ENCODE data around the gene TFPI. TPM values are rescaled to one million over a fixed set of nuclear protein-coding genes. Genes with fewer than 3 reads are reported as not detected.

TFPI gene
- polyA plus RNA-seq, 2 of the 4 experiments (the other 2 are of a cell fraction), result 14.3 to 104 TPM

GRCh38 chr2:187504312-187504921 lies 49.8 kb downstream of the TFPI start:
- FAIRE-seq (no peak), ATAC-seq (no peak), DNase-seq (ENCODE audit: low read depth in 1 of 2, low spot score in 1 of 2) (no peak)
- H3K9me3 ChIP-seq, result peaks cover 18% of the 10 kb centered on the region; the same call in 2 of the 3 replicates
- peaks cover 49% of the 10 kb centered on the region for H3K4me1 ChIP-seq
- no peak for TF ChIP-seq MYC (IDR thresholded peaks at IDR 0.05; ENCODE audit: borderline replicate concordance, low read length)
- TF ChIP-seq GATA3 (IDR thresholded peaks at IDR 0.05; ENCODE audit: borderline replicate concordance), result peak; percentile 45; the same call in 1 of the 2 replicates
- H3K27ac ChIP-seq, result 0 out of 6 replicates have a peak overlapping the region, but pooled peaks have one; percentile 14 to 49
- POLR2A ChIA-PET, result no interaction called here
- CTCF ChIA-PET, result interaction anchor here (2.0 to 6.4 kb wide), 2 partner anchors 77 kb away, joined by 7 to 324 read pairs; no protein-coding TSS in a partner anchor
- no peak overlapping the region for H3K4me3 ChIP-seq
- 55% methylated on average over 6 of the region's 6 CpGs for WGBS (ENCODE audit: missing lambda C conversion rate)
- peak overlapping the region; percentile 18; the same call in 1 of the 3 replicates for H3K4me2 ChIP-seq

GRCh38 chr2:187503700-187504099 lies 50.5 kb downstream of the TFPI start:
- ATAC-seq (no peak), DNase-seq (ENCODE audit: low read depth in 1 of 2, low spot score in 1 of 2) (no peak), FAIRE-seq (no peak)
- peak overlapping the region in 1 of 2 experiments; percentile 64; a peak in 3 of 6 replicates for H3K27ac ChIP-seq
- H3K4me1 ChIP-seq, result peaks cover 52% of the 10 kb centered on the region
- ChIA-PET CTCF (interaction anchor here (6.4 kb wide), 1 partner anchor 77 kb away, joined by 324 read pairs; no protein-coding TSS in a partner anchor), POLR2A (interaction anchor here (0.6 kb wide), 1 partner anchor 1540 kb away, joined by 5 read pairs; no protein-coding TSS in a partner anchor)
- TF ChIP-seq FOSL2 (IDR thresholded peaks at IDR 0.05), result no peak
- TF ChIP-seq FOSL2 (CRISPR knock-in tag; IDR thresholded peaks at IDR 0.05), result peak; percentile 51
- no peak for TF ChIP-seq GATA3 (IDR thresholded peaks at IDR 0.05; ENCODE audit: borderline replicate concordance)
- no peak for TF ChIP-seq ATOH8 (CRISPR knock-in tag; IDR thresholded peaks at IDR 0.05; ENCODE audit: low read depth)
- H3K4me2 ChIP-seq, result no peak overlapping the region
- H3K9me3 ChIP-seq, result peaks cover 12% of the 10 kb centered on the region; the same call in 2 of the 3 replicates
- WGBS (ENCODE audit: missing lambda C conversion rate), result 46% methylated on average over 2 of the region's 2 CpGs
- no peak overlapping the region for H3K4me3 ChIP-seq

- peak in 1 of 2 experiments; percentile 21 for DNase-seq (ENCODE audit: low read depth in 1 of 2, low spot score in 1 of 2)
- TF ChIP-seq PHF8 (IDR thresholded peaks at IDR 0.05; ENCODE audit: borderline replicate concordance, low read depth), result no peak
- TF ChIP-seq RNF2 (IDR thresholded peaks at IDR 0.05; ENCODE audit: borderline replicate concordance, low read depth), result no peak
- TF ChIP-seq RCOR1 (IDR thresholded peaks at IDR 0.05; ENCODE audit: low read depth, low read length), result no peak
- Histone ChIP-seq H3K4me2 (peak overlapping the region; percentile 74), H3K4me1 (peaks cover 52% of the 10 kb centered on the region), H3K27ac (peak overlapping the region; percentile 74 to 75), H3K4me3 (no peak overlapping the region), H3K9me3 (peaks cover 7% of the 10 kb centered on the region; the same call in 1 of the 3 replicates)
- FAIRE-seq, result no peak
- WGBS (ENCODE audit: missing lambda C conversion rate), result 67% methylated on average over 2 of the region's 2 CpGs
- ChIA-PET CTCF (interaction anchor here (0.8 to 6.4 kb wide), 4 partner anchors 24 to 79 kb away, joined by 3 to 324 read pairs (median 4); no protein-coding TSS in a partner anchor), POLR2A (interaction anchor here (1.0 kb wide), 1 partner anchor 24 kb away, joined by 3 read pairs; no protein-coding TSS in a partner anchor)
- no peak for ATAC-seq
Observed at GRCh38 chr2:187502467-187502866, 51.8 kb downstream of the TFPI start.

GRCh38 chr2:187500585-187501359 lies 53.5 kb downstream of the TFPI start:
- Histone ChIP-seq H3K4me1 (peaks cover 52% of the 10 kb centered on the region), H3K9me3 (no peaks in the 10 kb centered on the region), H3K27ac (peak overlapping the region; percentile 75 to 87), H3K4me2 (peak overlapping the region; percentile 74), H3K4me3 (no peak overlapping the region)
- FAIRE-seq (no peak), ATAC-seq (peak; percentile 92 to 96), DNase-seq (ENCODE audit: low read depth in 1 of 2, low spot score in 1 of 2) (peak; percentile 25 to 94)
- 4% methylated on average over 7 of the region's 7 CpGs for WGBS (ENCODE audit: missing lambda C conversion rate)
- POLR2A ChIA-PET, result interaction anchor here (0.6 to 1.3 kb wide), 4 partner anchors 30 to 79 kb away, joined by 3 to 7 read pairs (median 4); no protein-coding TSS in a partner anchor
- CTCF ChIA-PET, result interaction anchor here (0.6 to 6.4 kb wide), 55 partner anchors 9 to 1921 kb away, joined by 3 to 324 read pairs (median 4); partner anchors contain the start of genes CALCRL and TFPI
- TF ChIP-seq TFCP2L1 (CRISPR knock-in tag; IDR thresholded peaks at IDR 0.05) (no peak), JUN (IDR thresholded peaks at IDR 0.05) (peak; percentile 90 to 96), HOXB13 (CRISPR knock-in tag; IDR thresholded peaks at IDR 0.05; ENCODE audit: low read depth) (peak; percentile 5; the same call in 1 of the 2 replicates), BHLHE40 (IDR thresholded peaks at IDR 0.05; ENCODE audit: low read depth, low read length) (no peak), SMC3 (IDR thresholded peaks at IDR 0.05) (peak; percentile 93), MYC (IDR thresholded peaks at IDR 0.05; ENCODE audit: borderline replicate concordance, low read length) (no peak), SREBF2 (IDR thresholded peaks at IDR 0.05) (no peak), EP300 (IDR thresholded peaks at IDR 0.05) (peak; percentile 85 to 92; a peak in 4 of 5 replicates), POLR2AphosphoS2 (conservative IDR thresholded peaks at IDR 0.05; ENCODE audit: low read length) (no peak), MAX (IDR thresholded peaks at IDR 0.05) (peak; percentile 42; the same call in 1 of the 2 replicates), PBX3 (IDR thresholded peaks at IDR 0.05) (0 out of 2 replicates have a peak, but pooled peaks have one; percentile 23), MAFK (IDR thresholded peaks at IDR 0.05; ENCODE audit: partially characterized antibody) (peak; percentile 87), POLR2A (IDR thresholded peaks at IDR 0.05; ENCODE audit: low read length) (no peak), GATA3 (IDR thresholded peaks at IDR 0.05; ENCODE audit: borderline replicate concordance) (peak; percentile 98), NR3C1 (IDR thresholded peaks at IDR 0.05) (no peak), CTCF (IDR thresholded peaks at IDR 0.05) (peak; percentile 70)

Data from A549 (cell line).